AG09319 (cell line): Measurements from ENCODE around the gene PPP1R14C.

Source experiments
- DNase-seq: peaks from one replicate; pipeline ENCODE4 v3.0.0-alpha.2; 2010; ENCODE audit warnings: low read depth; ENCODE audit errors: extremely low read depth
- CTCF ChIP-seq: IDR thresholded peaks from 2 replicates; pipeline ENCODE4 v1.5.1; 2011; ENCODE audit warnings: low read depth, mild to moderate bottlenecking, inconsistent platforms, low read length, moderate library complexity

PPP1R14C gene

GRCh38 chr6:150249261-150249660, 106.4 kb downstream of the PPP1R14C start:
- DNase-seq, result no peak
- TF ChIP-seq CTCF, result no peak

DNA sequence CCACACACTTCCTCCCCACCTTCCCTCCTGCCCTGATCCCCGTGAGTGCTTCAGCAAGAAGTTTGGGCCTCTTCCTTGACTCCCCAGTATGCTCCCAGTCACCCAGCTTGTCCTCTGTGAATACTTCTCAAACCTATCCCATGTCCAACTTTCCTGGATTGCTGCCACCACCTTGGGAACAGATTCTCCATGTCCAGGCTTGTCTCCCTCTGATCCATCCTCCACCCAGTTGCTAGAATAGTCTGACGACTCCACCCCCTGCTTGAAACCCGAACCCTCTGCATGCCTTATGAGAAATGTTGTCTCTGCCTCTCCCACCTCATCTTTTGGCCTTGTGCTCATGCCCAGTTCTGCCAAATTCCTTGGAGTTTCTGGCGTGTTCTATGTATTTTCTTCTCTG, 108.0 kb downstream of the PPP1R14C start:
- no peak for DNase-seq
- no peak for TF ChIP-seq CTCF

DNA sequence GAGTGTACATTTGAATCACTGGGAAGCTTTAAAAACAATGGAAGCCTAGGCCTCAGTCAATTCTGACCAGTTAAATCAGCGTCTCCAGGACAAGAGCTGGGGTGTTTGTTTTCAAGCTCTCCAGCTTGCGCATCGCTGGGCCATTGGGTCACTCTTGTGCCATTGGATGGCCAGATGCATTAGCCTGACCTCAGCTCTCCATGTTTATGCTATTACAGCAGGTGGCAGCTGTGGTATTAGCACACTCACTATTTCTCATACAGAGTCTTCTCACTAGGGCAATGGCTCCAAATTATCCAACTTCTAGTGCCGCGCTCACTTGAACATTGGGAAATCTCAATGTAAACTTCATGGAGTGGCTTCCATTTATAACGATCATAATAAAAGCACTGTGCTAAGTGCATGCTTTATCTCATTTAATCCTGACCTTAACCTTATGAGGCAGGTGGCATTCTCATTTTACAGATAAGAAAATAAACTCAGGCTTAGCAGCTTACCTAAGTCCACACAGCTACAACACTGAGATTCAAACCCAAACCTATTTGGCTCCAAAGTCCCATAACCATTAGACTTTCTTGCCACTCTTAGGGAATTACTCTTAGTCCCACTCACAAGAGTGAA, 108.8 kb downstream of the PPP1R14C start:
- DNase-seq, result no peak
- TF ChIP-seq CTCF, result no peak

DNA sequence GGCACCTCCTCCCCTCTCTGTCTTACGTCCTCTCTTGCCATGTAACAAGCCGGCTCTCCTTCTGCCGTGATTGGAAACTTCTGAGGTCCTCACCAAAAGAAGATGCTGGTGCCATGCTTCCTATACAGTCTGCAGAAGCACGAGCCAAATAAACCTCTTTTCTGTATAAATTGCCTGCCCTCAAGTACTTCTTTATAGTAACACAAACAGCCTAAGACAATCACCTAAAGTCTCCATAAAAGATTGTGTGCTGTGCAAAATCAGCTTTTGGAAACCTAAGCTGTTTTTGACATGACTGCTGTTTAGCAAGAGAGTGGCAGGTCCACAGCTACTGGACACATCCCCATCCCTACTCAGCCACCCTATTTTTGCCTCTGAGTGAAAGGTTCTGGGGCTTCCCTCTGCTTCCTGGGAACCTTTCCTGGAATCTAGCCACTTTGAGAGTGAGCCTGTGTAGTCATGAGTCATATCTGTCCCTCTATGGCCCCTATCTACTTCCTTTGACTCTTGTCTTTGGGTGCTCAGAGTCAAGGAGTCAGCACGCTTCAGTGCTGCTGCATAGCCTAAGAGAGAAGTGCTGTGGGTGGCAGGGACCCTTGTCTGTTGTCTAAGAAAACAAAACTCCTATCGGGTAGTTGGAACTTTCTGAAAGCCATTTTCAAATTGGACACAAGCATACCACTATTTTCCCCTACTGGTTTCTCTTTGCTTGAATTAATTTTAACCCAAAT, 110.0 kb downstream of the PPP1R14C start:
- no peak for DNase-seq
- no peak for TF ChIP-seq CTCF

DNA sequence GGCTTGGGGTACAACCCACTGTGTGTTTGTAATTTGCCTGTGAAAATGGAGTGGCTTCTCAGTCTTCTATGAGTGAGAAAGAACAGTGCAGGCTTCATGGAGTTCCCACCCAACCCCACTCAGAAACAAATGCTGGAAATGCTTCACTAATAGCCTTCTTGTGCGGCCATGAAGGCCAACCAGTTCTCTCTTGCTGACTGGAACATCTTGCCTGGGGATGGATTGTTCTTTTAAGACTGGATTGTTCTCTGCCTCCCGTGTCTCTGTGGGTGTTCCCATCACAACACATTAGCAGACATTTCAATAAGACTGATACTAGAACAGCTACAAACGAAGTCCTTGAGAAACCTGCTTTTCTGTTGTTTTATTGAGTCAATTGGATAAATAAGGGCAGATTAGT, 110.6 kb downstream of the PPP1R14C start:
- no peak for TF ChIP-seq CTCF

GRCh38 chr6:150254770-150255169, 111.9 kb downstream of the PPP1R14C start:
- no peak for DNase-seq

More for the DNA sequence above, 110.6 kb downstream of the PPP1R14C start:
- DNase-seq, result no peak

More at GRCh38 chr6:150254770-150255169, 111.9 kb downstream of the PPP1R14C start:
- TF ChIP-seq CTCF, result no peak
